Esophagus squamous epithelium (tissue), 4 donors: ENCODE measurements around the gene PDXDC1.

ENCODE experiments used
- POLR2A ChIP-seq, 4 donors: fragments of 450-650 bp; IDR thresholded peaks; one replicate each; pipeline ENCODE4 v1.6.1; 2017; ENCODE audit warnings: antibody characterized with exemption in 4 of 4, mild to moderate bottlenecking in 4 of 4, moderate library complexity in 3 of 4
- TF ChIP-seq, protein P1 (sequence below), 6 experiments: fragments of 450-650 bp in 4 of 6; fragments of 200-600 bp in 2 of 6; sonication (generic) in 2 of 6; IDR thresholded peaks; one replicate each; pipeline ENCODE4 v1.5.1; 2016 to 2019; ENCODE audit warnings: antibody characterized with exemption in 6 of 6, mild to moderate bottlenecking in 4 of 6, moderate library complexity in 4 of 6

DNA sequence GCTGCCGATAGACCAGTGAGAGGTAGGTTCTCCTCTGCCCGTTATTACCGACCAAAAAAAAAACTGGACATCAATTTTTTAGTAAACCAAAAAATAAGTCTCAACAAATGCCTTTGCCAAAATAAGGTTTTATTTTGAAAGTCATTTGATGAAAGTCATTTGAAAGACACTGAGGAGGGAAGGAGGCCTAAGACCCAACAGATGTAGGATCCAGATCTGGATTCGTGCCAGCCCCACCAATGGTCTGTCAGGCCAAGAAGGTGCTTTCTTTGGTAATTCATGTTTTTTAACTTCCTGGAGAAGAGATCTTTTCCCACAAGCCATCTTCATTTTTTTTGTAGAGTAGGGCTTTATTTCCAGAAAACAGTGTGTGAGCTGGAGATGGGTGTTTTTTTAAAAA is 62.9 kb downstream of the PDXDC1 start:
- TF ChIP-seq, protein P1, sequence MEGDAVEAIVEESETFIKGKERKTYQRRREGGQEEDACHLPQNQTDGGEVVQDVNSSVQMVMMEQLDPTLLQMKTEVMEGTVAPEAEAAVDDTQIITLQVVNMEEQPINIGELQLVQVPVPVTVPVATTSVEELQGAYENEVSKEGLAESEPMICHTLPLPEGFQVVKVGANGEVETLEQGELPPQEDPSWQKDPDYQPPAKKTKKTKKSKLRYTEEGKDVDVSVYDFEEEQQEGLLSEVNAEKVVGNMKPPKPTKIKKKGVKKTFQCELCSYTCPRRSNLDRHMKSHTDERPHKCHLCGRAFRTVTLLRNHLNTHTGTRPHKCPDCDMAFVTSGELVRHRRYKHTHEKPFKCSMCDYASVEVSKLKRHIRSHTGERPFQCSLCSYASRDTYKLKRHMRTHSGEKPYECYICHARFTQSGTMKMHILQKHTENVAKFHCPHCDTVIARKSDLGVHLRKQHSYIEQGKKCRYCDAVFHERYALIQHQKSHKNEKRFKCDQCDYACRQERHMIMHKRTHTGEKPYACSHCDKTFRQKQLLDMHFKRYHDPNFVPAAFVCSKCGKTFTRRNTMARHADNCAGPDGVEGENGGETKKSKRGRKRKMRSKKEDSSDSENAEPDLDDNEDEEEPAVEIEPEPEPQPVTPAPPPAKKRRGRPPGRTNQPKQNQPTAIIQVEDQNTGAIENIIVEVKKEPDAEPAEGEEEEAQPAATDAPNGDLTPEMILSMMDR (IDR thresholded peaks at IDR 0.05): no peak
- no peak for TF ChIP-seq POLR2A (IDR thresholded peaks at IDR 0.05)
